HEK293T (cell line): ENCODE measurements around the gene SERPINA4.

Experiments used
- CTCF ChIA-PET: fragments of 350-600 bp; formaldehyde crosslinking; extraction: SDS; loops from one replicate; lab custom pipeline; 2021; ENCODE audit warnings: antibody characterized with exemption, inconsistent platforms; lab: Yijun Ruan, JAX
- POLR2A ChIA-PET: fragments of 350-600 bp; formaldehyde crosslinking; extraction: SDS; loops from one replicate; lab custom pipeline; 2020; ENCODE audit warnings: antibody characterized with exemption, inconsistent platforms; lab: Yijun Ruan, JAX
- DNase-seq: peaks from one replicate; pipeline ENCODE4 v3.0.0; 2012; ENCODE audit warnings: mixed read lengths; ENCODE audit errors: extremely low spot score
- ARNT ChIP-seq: fragments of 450-650 bp; IDR thresholded peaks from 2 replicates; pipeline ENCODE4 v1.6.1; 2017; ENCODE audit warnings: mild to moderate bottlenecking
- BHLHE40 ChIP-seq: fragments of 450-650 bp; IDR thresholded peaks from 2 replicates; pipeline ENCODE4 v1.6.1; 2016; ENCODE audit warnings: mild to moderate bottlenecking, moderate library complexity, borderline replicate concordance
- CTBP1 ChIP-seq: fragments of 450-650 bp; IDR thresholded peaks from 2 replicates; pipeline ENCODE4 v1.6.1; 2016; ENCODE audit warnings: borderline replicate concordance
- ELF4 ChIP-seq: fragments of 450-650 bp; IDR thresholded peaks from 2 replicates; pipeline ENCODE4 v1.6.1; 2017; ENCODE audit warnings: antibody characterized with exemption
- FOXA1 ChIP-seq: fragments of 450-650 bp; IDR thresholded peaks from 2 replicates; pipeline ENCODE4 v1.6.1; 2016; ENCODE audit warnings: mild to moderate bottlenecking
- FOXK2 ChIP-seq: fragments of 450-650 bp; IDR thresholded peaks from 2 replicates; pipeline ENCODE4 v1.6.1; 2016; ENCODE audit warnings: mild to moderate bottlenecking
- FOXM1 ChIP-seq: fragments of 450-650 bp; IDR thresholded peaks from 2 replicates; pipeline ENCODE4 v1.6.1; 2017; ENCODE audit warnings: mild to moderate bottlenecking, borderline replicate concordance
- HDGF ChIP-seq: fragments of 450-650 bp; IDR thresholded peaks from 2 replicates; pipeline ENCODE4 v1.6.1; 2017; ENCODE audit warnings: antibody characterized with exemption, borderline replicate concordance
- L3MBTL2 ChIP-seq: fragments of 450-650 bp; conservative IDR thresholded peaks from 2 replicates; pipeline ENCODE4 v1.6.1; 2016; ENCODE audit warnings: mild to moderate bottlenecking
- LEF1 ChIP-seq: fragments of 450-650 bp; IDR thresholded peaks from 2 replicates; pipeline ENCODE4 v1.6.1; 2017; ENCODE audit warnings: mild to moderate bottlenecking, borderline replicate concordance
- NFRKB ChIP-seq: fragments of 450-650 bp; IDR thresholded peaks from 2 replicates; pipeline ENCODE4 v1.6.1; 2016; ENCODE audit warnings: mild to moderate bottlenecking, moderate library complexity
- SP1 ChIP-seq: fragments of 450-650 bp; IDR thresholded peaks from 2 replicates; pipeline ENCODE4 v1.6.1; 2017
- SUZ12 ChIP-seq: fragments of 450-650 bp; IDR thresholded peaks from 2 replicates; pipeline ENCODE4 v1.6.1; 2016; ENCODE audit warnings: mild to moderate bottlenecking
- TARDBP ChIP-seq: fragments of 450-650 bp; IDR thresholded peaks from 2 replicates; pipeline ENCODE4 v1.6.1; 2016
- ZNF384 ChIP-seq: fragments of 450-650 bp; IDR thresholded peaks from 2 replicates; pipeline ENCODE4 v1.6.1; 2016
- TF ChIP-seq, protein P1 (sequence below): fragments of 450-650 bp; IDR thresholded peaks from 2 replicates; pipeline ENCODE4 v1.6.1; 2016

The SERPINA4 gene

DNA sequence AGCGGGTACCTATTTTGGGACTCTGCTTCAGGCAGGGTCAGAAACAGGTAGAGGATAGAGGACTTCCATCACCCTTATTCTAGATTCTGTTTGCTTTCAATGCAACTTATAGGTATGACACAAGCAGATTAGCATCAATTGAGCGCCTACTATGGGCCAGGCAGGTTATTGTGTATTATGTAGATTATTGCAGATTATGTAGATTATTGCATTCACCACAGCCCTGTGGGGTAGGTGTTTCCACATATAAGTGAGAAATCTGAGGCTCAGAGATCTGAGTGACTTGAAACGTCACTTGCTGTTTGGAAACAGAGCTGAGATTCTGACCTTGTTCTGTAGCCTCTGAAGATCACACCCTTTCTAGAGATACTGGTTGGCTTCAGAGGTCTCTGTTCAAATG, 25.7 kb upstream of the SERPINA4 start:
- POLR2A ChIA-PET: no interaction called here
- no peak for TF ChIP-seq ZNF384
- TF ChIP-seq NFRKB: no peak
- TF ChIP-seq L3MBTL2: no peak
- no peak for TF ChIP-seq ELF4
- no peak for TF ChIP-seq SUZ12
- no peak for TF ChIP-seq TARDBP
- no peak for TF ChIP-seq HDGF
- TF ChIP-seq, protein P1, sequence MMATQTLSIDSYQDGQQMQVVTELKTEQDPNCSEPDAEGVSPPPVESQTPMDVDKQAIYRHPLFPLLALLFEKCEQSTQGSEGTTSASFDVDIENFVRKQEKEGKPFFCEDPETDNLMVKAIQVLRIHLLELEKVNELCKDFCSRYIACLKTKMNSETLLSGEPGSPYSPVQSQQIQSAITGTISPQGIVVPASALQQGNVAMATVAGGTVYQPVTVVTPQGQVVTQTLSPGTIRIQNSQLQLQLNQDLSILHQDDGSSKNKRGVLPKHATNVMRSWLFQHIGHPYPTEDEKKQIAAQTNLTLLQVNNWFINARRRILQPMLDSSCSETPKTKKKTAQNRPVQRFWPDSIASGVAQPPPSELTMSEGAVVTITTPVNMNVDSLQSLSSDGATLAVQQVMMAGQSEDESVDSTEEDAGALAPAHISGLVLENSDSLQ: no peak
- no peak for TF ChIP-seq FOXM1
- TF ChIP-seq FOXK2: no peak
- CTCF ChIA-PET: no interaction called here
- no peak for DNase-seq

DNA sequence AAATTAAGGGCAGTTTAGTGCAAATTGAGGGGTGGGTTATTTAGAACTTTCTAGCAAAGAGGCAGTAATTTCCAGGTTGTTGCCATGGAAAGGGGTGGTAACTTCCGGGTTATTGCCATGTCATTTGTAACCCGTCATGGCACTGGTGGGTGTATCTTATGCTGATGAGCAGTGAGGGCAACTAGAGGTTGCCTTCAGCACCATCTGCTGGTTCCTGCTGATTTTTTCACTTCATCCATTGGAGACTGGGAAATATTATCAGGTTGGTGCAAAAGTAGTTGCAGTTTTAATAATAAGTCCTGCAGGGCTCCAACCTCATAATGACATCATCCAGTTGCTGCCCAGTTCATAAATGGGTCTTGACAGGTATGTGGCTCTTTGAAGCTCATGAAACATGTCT, 24.4 kb upstream of the SERPINA4 start:
- TF ChIP-seq ARNT: no peak
- TF ChIP-seq, protein P1: peak; percentile 38; the same call in 1 of the 2 replicates
- ChIA-PET POLR2A (no interaction called here), CTCF (no interaction called here)
- DNase-seq: no peak

- DNase-seq: no peak
- ChIA-PET POLR2A (interaction anchor here (0.7 kb wide), 1 partner anchor 58 kb away, joined by 4 read pairs; no protein-coding TSS in a partner anchor), CTCF (no interaction called here)
- TF ChIP-seq FOXA1: no peak
- no peak for TF ChIP-seq HDGF
- no peak for TF ChIP-seq BHLHE40
- no peak for TF ChIP-seq TARDBP
- TF ChIP-seq, protein P1: no peak
- TF ChIP-seq SP1: no peak
- TF ChIP-seq L3MBTL2: no peak
- TF ChIP-seq ZNF384: no peak
- TF ChIP-seq ARNT: no peak
- no peak for TF ChIP-seq ELF4
- TF ChIP-seq FOXM1: no peak
- no peak for TF ChIP-seq CTBP1
- no peak for TF ChIP-seq FOXK2
- no peak for TF ChIP-seq NFRKB
- TF ChIP-seq LEF1: no peak
- TF ChIP-seq SUZ12: no peak
Observed at GRCh38 chr14:94538070-94538740, 23.0 kb upstream of the SERPINA4 start.

DNA sequence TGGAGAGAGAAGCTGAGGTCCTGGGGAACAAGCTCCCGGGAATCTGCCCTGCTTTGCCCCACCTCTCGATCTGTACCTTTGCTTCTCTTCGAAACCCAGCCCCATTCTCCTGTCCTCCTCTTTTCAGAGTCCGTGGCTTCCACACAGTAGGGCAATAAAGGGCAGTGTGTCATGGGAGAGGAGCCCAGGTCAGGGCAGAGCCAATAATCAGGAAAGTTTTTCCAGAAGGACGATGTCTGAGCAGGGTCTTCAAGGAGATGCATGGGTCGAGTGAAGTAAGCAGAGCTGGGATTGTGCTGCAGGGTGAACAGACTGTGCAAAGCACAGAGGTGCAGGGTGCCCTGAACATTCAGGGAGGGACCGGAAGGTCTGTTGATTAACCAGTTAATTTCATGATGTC, 22.1 kb upstream of the SERPINA4 start:
- DNase-seq: no peak
- TF ChIP-seq FOXA1: no peak
- POLR2A ChIA-PET: no interaction called here
- CTCF ChIA-PET: interaction anchor here (1.2 to 1.3 kb wide), 2 partner anchors 10 to 53 kb away, joined by 3 to 5 read pairs; no protein-coding TSS in a partner anchor

GRCh38 chr14:94540031-94540794, 21.0 kb upstream of the SERPINA4 start:
- DNase-seq: no peak
- ChIA-PET POLR2A (no interaction called here), CTCF (interaction anchor here (1.2 to 1.3 kb wide), 2 partner anchors 9 kb away, joined by 4 to 5 read pairs; no protein-coding TSS in a partner anchor)
- TF ChIP-seq CTBP1: no peak
- no peak for TF ChIP-seq FOXK2
- TF ChIP-seq SP1: no peak

- ChIA-PET POLR2A (no interaction called here), CTCF (interaction anchor here (1.2 kb wide), 1 partner anchor 8 kb away, joined by 4 read pairs; no protein-coding TSS in a partner anchor)
- no peak for DNase-seq
- no peak for TF ChIP-seq ARNT
- no peak for TF ChIP-seq CTBP1
- no peak for TF ChIP-seq ZNF384
- TF ChIP-seq BHLHE40: no peak
- TF ChIP-seq FOXK2: no peak
- no peak for TF ChIP-seq LEF1
- TF ChIP-seq ELF4: no peak
- no peak for TF ChIP-seq FOXM1
- TF ChIP-seq, protein P1: no peak
- TF ChIP-seq SUZ12: no peak
- TF ChIP-seq NFRKB: no peak
- no peak for TF ChIP-seq HDGF
Observed at GRCh38 chr14:94541234-94541975, 19.8 kb upstream of the SERPINA4 start.
